GM19099 (cell line): ENCODE results near the gene PDIA5.

Experiments
- POLR2A ChIP-seq: IDR thresholded peaks from 3 replicates; pipeline ENCODE4 v1.6.1; 2011; ENCODE audit warnings: low read depth; ENCODE audit not compliant: insufficient read length; ENCODE audit errors: extremely low read depth

The PDIA5 gene

DNA sequence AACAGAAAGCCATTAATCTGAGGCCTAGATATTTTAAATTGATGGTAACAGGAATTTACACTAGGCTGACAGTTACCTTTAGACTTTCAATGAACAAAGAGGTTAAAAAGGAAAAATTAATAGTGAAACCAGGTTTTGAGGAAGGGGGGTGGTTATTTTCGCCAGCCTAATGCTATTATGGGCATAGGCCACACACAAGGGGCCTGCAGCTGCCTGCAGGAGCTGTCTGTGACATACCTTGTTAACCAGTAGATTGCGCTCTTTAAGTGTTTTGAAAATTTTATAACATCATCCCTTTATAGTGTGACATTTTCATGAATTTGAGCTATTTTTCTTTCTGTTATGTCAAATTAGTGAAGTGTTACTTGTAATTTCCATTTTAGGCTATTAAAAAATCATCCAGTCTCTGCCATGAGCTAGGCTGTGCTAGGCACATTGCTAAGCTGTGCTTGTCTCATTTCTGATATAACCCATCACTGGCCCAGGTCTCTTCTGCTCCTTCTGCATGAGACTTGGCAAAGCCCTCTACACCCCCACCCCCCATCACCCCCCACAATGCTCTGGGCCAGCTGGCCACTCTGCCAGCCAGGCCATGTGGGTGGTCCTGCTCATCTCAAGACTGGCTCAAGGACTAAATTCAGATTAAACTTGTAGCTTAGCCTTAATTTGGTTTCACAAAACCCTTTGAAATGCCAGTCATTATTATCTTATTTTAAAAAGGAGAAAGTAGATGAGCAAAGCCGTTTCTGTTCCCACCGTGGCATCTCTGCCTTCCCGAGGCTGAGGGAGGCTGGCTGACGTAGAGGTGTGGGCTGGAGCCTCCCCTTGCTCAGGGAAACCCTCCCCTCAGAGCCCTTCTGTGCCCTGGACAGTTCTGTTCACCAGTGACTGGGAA is 86.5 kb downstream of the PDIA5 start:
- TF ChIP-seq POLR2A, result no peak

DNA sequence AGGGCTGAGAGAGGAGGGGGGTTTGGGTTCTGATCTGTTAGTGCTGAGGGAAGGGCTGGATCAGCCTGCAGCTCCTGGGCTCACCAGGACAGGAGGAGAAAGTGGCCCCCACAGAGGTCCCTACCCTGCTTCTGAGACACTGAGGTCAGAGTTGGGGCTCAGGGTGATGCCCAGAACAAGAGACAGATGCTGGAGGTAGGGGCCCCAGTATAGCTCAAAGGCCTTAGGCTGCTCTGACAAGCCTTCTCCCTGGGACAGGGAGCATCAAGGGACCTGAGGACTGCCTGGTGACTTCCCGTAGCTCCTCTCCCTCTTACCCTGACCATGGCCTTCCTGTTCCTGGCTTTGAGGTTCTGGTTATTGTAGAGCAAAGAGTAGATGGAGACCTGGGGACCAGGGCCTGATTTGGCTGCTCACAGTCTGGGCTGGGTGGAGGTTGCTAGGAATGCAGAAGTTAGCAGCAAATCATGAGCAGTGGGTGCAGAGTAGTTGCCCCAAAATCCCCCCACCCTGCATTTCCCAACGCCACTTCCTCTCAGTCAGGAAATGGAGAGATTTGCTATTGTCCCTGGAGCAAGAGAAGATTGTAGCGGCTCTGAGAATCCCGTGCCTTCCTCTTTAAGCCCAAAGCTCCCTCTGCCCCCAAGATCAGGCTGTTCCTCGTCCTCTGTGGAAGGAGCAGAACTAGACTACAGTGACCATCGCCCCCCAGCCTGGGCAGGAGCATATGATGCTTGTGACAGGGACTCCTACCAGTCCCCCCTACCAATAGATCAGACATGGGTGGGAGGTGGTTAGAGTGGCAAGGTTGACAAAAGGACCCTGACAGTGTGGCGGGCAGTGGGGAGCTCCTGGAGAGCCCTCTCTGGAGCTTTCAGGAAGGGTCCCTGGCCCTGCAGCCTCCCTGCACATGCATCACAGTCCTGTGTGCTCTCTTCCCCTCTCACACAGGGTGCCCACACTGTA is 87.5 kb downstream of the PDIA5 start:
- no peak for TF ChIP-seq POLR2A

DNA sequence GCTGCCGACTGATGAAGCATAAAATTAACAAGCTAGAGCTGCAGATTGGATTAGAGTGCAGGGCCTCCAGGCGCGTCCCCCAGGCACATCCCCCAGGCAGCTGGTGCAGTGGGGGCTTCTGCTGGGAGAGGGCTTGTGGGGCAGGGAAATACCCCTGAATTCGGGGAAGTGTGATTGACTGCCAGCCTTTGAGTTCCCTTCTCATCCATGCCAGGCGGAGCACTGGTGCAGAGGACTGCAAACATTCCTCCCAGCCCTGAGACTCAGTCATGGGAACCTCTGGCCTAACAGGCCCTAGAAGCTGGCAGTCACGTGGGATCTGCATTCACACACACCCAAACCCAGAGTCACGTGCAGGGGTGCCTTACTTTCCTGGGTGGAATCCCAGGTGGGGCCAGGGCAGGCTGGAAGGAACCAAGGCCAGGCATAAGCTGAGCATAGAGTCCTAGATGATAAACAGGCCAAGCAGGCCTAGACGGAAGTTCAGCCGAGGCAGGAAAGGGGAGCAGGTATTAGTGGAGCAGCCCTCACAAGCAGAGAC is 88.7 kb downstream of the PDIA5 start:
- no peak for TF ChIP-seq POLR2A

DNA sequence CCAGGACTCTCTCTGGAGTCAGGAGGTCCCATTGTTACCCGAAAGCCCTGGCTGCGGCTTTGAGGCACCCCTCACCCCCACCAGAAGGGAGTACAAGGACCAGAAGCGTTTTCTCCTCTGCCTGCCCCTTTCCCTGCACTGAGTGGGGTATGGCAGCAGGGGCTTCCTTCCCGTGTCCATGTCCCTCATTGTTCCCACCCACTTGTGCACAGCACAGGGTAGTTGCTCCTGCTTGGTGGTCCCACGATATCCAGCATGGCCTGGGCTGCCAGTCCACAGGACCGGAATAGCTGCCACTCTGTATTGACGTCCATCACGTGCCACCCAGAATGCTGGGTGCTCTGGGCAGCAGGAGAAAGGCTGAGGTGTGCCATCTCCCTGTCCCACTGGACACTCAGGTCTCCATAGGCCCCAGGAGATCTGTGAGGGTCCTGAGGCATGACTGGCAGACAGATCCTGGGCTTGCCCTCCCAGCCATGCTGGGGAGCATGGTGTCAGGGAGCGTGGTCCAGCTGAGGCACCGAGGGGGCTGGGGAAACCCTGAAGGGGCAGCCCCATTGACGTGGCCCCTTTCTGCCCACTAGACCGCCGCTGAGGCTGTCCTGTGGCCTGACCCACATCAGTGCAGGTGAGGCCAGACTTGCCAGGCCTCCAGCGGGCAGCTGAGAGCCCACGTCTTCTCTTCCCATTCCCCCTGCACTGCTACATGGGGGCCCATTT is 89.6 kb downstream of the PDIA5 start:
- TF ChIP-seq POLR2A, result no peak

DNA sequence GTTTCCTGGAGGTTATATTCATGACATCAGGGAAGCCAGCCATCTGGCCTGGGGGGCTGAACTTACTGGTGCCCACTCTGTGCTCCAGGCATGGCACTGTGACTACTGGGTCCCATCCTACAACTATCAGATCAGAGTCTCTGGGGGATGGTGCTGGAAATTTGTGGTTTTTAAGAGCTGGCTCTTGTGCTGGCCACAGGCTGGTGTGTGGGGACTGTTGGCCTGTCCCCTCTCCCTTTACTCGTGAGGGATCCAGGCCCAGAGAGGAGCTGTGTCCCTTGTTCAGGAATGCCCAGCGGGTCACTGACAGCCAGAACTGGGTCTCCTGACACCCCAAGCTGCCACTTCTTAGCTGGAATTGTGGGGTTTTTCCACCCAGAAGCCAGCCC is 90.4 kb downstream of the PDIA5 start:
- no peak for TF ChIP-seq POLR2A

DNA sequence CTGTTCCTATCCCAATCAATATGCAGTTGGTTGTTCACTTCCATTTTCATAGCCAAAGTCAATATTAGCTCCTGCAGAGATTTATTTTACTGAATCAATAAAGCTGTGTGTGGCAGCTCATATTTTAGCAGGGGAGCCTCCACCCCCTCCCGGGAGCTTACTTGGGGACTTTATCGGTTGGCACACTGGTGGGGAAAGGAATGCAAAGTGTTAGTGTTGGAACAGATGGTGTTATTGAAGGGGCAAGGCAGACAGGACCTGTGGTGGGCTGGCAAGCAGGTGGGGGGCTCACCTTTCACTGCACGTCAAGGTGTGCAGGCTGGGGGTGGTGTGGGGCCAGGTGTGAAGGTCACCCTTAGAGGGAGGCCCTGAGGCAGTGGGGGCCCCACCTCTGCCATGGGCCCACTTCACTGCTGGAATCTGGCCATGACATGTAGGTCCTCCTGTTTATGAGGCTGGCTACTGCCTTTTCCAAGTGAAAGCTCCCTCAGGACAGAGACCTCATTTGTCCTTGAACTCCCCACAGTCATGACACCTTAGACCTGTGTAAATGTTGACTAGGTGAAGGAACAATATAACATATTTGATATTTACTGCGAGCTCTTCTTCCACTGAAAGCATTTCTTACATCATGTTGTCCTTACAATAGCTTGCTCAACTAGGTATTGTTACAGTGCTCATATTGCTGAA is 90.9 kb downstream of the PDIA5 start:
- no peak for TF ChIP-seq POLR2A

DNA sequence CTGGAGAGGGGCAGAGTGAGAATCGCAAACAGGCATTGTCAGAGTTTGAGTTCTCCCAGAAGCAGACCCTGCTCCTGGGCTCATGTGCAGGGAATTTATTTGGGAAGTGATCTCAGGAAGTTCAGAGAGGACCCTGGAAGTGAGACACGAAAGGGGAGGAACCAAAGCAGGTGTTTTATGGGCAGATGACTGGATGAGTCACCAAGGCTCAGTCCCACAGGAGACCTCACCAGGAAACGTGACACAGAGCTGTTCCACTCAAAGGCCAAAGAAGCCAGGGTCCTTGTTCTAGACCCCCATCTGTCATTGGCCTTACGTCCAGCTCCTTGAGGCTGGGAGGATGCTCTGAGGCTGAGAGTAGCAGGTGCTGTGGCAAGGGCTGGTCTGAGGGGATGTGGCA is 91.5 kb downstream of the PDIA5 start:
- no peak for TF ChIP-seq POLR2A

DNA sequence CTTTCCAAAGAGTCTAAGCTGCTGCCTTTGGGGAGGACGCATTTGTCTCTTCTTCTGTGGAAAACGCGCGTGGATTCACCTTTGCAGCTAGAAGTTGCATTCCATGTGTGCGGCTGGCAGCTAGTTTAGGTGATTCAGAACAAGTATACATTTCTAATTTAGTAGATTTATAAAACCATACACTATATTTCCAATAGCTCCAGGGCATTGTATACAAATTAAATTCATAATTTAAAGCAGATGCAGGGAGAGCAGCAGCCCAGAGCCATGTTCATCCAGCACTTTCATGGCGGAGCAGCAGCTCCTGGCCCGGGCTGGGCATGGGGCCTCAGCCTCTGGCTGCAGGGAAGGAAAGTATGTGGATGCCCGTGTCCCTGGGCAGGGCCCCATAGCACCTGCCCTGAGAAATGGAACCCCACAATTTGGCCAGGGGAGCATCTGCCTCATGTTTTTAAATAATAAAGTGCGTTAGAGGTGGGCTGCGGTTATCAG is 92.1 kb downstream of the PDIA5 start:
- no peak for TF ChIP-seq POLR2A

DNA sequence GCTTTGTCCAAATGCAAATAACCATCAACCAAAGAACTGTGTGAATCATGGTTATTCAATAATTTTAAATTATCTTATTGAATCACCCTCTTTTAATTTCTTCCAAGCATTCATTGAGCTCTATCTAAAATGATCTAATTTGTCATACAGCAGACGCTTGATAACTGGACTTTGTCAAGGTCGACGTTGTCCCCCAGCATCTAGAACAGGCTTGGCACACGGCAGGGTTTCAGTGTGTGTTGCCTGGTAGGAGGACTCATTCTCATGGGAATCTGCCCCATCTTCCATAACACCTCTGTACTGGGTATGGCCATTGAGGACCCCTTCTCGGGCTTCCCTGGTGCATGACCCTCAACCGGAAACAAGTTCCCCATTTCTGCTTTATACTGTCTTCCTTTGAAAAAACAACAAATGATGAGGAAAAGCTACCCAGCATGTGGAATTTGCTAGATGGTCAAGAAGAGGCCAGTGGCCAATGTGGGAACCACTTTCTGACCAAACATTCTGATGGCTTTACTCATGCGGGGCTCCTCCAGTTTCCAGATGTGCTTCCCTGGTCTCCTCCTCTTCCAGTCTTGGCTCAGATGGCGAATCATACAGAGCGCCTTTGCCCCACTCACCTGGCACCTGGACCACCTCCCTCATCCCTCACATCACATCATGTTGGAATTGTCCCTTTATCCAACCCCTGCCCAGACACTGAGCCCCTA is 93.3 kb downstream of the PDIA5 start:
- TF ChIP-seq POLR2A, result no peak

DNA sequence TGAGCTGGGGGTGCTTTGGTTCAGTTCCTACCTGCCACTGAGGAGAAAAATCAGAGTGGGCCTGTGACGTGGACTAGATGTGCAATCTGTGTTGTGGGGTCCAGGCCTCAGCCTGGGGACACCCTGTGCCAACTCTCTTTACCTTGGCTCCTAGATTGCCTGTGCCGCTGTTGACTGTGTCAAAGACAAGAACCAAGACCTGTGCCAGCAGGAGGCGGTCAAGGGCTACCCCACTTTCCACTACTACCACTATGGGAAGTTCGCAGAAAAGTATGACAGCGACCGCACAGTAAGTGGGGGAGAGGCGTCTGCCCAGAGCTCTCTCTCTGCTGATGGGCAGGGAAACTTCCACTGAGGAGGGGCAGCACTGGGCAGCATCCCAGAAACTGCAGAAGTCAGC is 94.3 kb downstream of the PDIA5 start:
- no peak for TF ChIP-seq POLR2A

DNA sequence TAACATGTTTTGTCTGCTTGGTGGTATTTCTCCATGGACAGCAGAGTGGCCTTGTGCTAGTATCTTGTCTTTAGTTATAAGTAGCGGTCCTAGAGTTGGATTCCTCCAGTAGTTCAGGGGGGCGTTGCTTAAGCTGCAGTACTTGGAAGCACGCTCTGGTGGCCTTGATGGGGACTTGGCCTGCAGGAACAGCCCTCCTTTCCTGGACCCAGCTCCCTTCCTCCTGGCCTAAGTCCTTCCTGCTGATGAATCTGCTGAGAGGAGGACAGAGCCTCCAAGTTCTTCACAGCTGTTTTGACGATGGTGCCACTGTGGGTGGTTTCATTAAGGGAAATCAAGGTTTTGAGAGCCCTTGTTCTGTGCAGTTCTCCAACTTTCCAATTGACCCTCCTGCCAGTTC is 96.3 kb downstream of the PDIA5 start:
- TF ChIP-seq POLR2A, result no peak

DNA sequence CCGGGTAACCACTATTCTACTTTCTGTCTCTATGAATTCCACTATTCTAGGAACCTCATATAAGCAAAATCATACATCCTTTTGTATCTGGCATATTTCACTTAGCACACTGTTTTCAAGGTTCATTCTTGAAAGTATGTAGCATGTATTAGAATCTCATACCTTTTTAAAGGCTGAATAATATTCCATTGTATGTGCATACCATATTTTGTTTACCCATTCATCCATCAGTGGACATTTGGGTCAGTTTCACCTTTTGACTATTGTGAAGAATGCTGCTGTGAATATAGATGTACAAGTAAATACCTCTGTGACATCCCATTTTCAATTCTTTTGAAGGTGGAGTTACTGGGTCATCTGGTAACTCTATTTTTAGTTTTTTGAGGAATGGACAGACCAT is 98.3 kb downstream of the PDIA5 start:
- TF ChIP-seq POLR2A, result no peak

DNA sequence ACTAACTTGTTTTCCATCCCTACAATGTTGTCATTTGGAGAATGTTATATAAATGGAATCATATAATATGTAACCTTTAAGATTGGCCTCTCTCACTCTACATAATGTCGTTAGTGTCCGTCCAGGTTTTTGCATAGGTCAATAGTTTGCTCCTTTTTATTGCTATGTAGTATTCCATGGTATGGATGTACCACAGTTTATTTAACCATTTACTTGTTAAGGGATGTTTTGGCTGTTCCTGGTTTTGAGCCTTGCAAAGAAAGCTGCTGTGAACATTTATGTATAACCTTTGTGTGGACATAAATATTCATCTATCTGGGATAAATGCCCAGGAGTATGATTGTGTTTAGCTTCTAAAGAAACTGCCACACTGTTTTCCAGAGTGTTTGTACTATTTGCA is 100.9 kb downstream of the PDIA5 start:
- TF ChIP-seq POLR2A, result no peak
